H1 (cell line): ENCODE results near the gene TPM2. TPM values are rescaled to one million over a fixed set of nuclear protein-coding genes. Genes with fewer than 3 reads are reported as not detected.

ENCODE experiments used
- CTCF ChIA-PET: fragments of 300-600 bp; sonication (Branson Sonifier 250); formaldehyde crosslinking; loops from one replicate; lab custom pipeline; 2021; ENCODE audit not compliant: partially characterized antibody; lab: Charles Lee
- POLR2A ChIA-PET: fragments of 300-600 bp; sonication (Branson Sonifier 250); formaldehyde crosslinking; loops from one replicate; lab custom pipeline; 2021; ENCODE audit warnings: inconsistent platforms; ENCODE audit not compliant: partially characterized antibody; lab: Charles Lee
- DNase-seq, 2 experiments: peaks; one replicate each; pipeline versions ENCODE4 v3.0.0 to v3.0.0-alpha.2; 2010 to 2022; ENCODE audit warnings: low spot score in 2 of 2, low read depth in 1 of 2, mixed read lengths in 1 of 2
- FAIRE-seq: peaks from 2 replicates; lab custom pipeline; 2011; peaks lifted over from hg19 to GRCh38; lab: Jason Lieb, UNC
- H2AFZ ChIP-seq: 2 replicates; pipeline ENCODE4 v1.8.1; 2012; ENCODE audit warnings: low read length, inconsistent platforms
- H2AK5ac ChIP-seq: 2 replicates; pipeline ENCODE4 v1.6.1; 2013; ENCODE audit warnings: low read depth, low read length
- H2BK120ac ChIP-seq: replicated peaks from 2 replicates; pipeline ENCODE3; 2013; ENCODE audit warnings: low read depth, low read length, inconsistent platforms
- H2BK12ac ChIP-seq: 2 replicates; pipeline ENCODE4 v1.6.1; 2013; ENCODE audit warnings: low read depth, low read length
- H2BK15ac ChIP-seq: 2 replicates; pipeline ENCODE4 v1.6.1; 2013; ENCODE audit warnings: low read length
- H2BK20ac ChIP-seq: 2 replicates; pipeline ENCODE4 v1.6.1; 2013; ENCODE audit warnings: low read length
- H2BK5ac ChIP-seq: 2 replicates; pipeline ENCODE4 v1.6.1; 2013; ENCODE audit warnings: low read depth, low read length
- H3K14ac ChIP-seq: 2 replicates; pipeline ENCODE4 v1.6.1; 2013; ENCODE audit warnings: inconsistent platforms; ENCODE audit not compliant: insufficient read length
- H3K18ac ChIP-seq: 2 replicates; pipeline ENCODE4 v1.6.1; 2013; ENCODE audit warnings: low read length; ENCODE audit errors: extremely low read depth
- H3K23ac ChIP-seq: 2 replicates; pipeline ENCODE4 v1.6.1; 2013; ENCODE audit warnings: inconsistent platforms; ENCODE audit not compliant: insufficient read length
- H3K23me2 ChIP-seq: 2 replicates; pipeline ENCODE4 v1.6.1; 2013; ENCODE audit warnings: low read depth, low read length
- H3K27ac ChIP-seq: 2 replicates; pipeline ENCODE4 v1.6.1; 2011; ENCODE audit warnings: low read depth, low read length, inconsistent platforms
- H3K27me3 ChIP-seq, 4 experiments: replicated peaks in 1 of 4; 1 replicate in 1 of 4; 2 replicates in 3 of 4; pipeline versions ENCODE4 v1.6.1 to v1.8.1; 2011 to 2013; ENCODE audit warnings: low read length in 3 of 4, mild to moderate bottlenecking in 3 of 4, inconsistent platforms in 2 of 4, mixed read lengths in 2 of 4, moderate library complexity in 1 of 4; ENCODE audit not compliant: control insufficient read depth in 3 of 4, insufficient read depth in 3 of 4; ENCODE audit errors: extremely low read depth in 1 of 4
- H3K36me3 ChIP-seq, 4 experiments: 2 replicates each; pipeline versions ENCODE4 v1.6.1 to v1.8.1; 2011 to 2013; ENCODE audit warnings: mild to moderate bottlenecking in 4 of 4, low read length in 3 of 4, moderate library complexity in 2 of 4, control low read depth in 1 of 4, inconsistent platforms in 1 of 4; ENCODE audit not compliant: insufficient read depth in 4 of 4, control insufficient read depth in 2 of 4
- H3K4ac ChIP-seq: replicated peaks from 2 replicates; pipeline ENCODE3; 2013; ENCODE audit warnings: low read length, low read depth, mixed read lengths, inconsistent platforms; ENCODE audit not compliant: insufficient read length
- H3K4me1 ChIP-seq, 4 experiments: replicated peaks in 1 of 4; 1 replicate in 1 of 4; 2 replicates in 3 of 4; pipeline versions ENCODE4 v1.6.1 to v1.8.1; 2011 to 2013; ENCODE audit warnings: low read length in 3 of 4, inconsistent platforms in 2 of 4, mixed read lengths in 1 of 4; ENCODE audit not compliant: insufficient read depth in 4 of 4, control insufficient read depth in 3 of 4
- H3K4me2 ChIP-seq, 2 experiments: 2 replicates each; pipeline versions ENCODE4 v1.6.1 to v1.8.1; 2011 to 2013; ENCODE audit warnings: low read depth in 2 of 2, low read length in 2 of 2, control low read depth in 1 of 2, inconsistent platforms in 1 of 2, mild to moderate bottlenecking in 1 of 2; ENCODE audit not compliant: insufficient read depth in 1 of 2
- H3K4me3 ChIP-seq, 4 experiments: fragments of 200-600, 300-600 bp in 1 of 4; sonication (generic), shearing (Covaris generic), sonication (Bioruptor Twin) in 1 of 4; 2 replicates each; pipeline versions ENCODE4 v1.5.1 to v1.8.1; 2011 to 2016; ENCODE audit warnings: low read length in 4 of 4, low read depth in 3 of 4, control low read depth in 2 of 4, inconsistent platforms in 2 of 4, mild to moderate bottlenecking in 2 of 4, mixed read lengths in 1 of 4, moderate library complexity in 1 of 4; ENCODE audit not compliant: insufficient read depth in 2 of 4; ENCODE audit errors: extremely low read depth in 1 of 4
- H3K56ac ChIP-seq: replicated peaks from 2 replicates; pipeline ENCODE3; 2013; ENCODE audit warnings: low read depth, mild to moderate bottlenecking, mixed read lengths, low read length, inconsistent platforms; ENCODE audit not compliant: insufficient read length
- H3K79me1 ChIP-seq: 2 replicates; pipeline ENCODE4 v1.6.1; 2013; ENCODE audit warnings: low read depth, low read length, control low read depth
- H3K79me2 ChIP-seq, 2 experiments: 2 replicates each; pipeline versions ENCODE4 v1.6.1 to v1.8.1; 2012 to 2013; ENCODE audit warnings: low read length in 2 of 2, mild to moderate bottlenecking in 2 of 2, inconsistent platforms in 1 of 2; ENCODE audit not compliant: insufficient read depth in 2 of 2, control insufficient read depth in 1 of 2
- H3K9ac ChIP-seq, 4 experiments: replicated peaks in 1 of 4; 1 replicate in 1 of 4; 2 replicates in 3 of 4; pipeline versions ENCODE4 v1.6.1 to v1.8.1; 2011 to 2013; ENCODE audit warnings: low read depth in 3 of 4, low read length in 3 of 4, control low read depth in 2 of 4, mild to moderate bottlenecking in 2 of 4, moderate library complexity in 2 of 4, inconsistent platforms in 1 of 4; ENCODE audit errors: extremely low read depth in 1 of 4
- H3K9me3 ChIP-seq, 2 experiments: 2 replicates each; pipeline versions ENCODE4 v1.6.1 to v1.8.1; 2012 to 2013; ENCODE audit warnings: mild to moderate bottlenecking in 2 of 2, moderate library complexity in 2 of 2, control low read depth in 1 of 2, inconsistent platforms in 1 of 2, low read depth in 1 of 2, low read length in 1 of 2, mixed read lengths in 1 of 2; ENCODE audit not compliant: insufficient read depth in 2 of 2
- H4K20me1 ChIP-seq, 2 experiments: replicated peaks in 1 of 2; 2 replicates each; pipeline versions ENCODE3 to v1.8.1; 2011 to 2013; ENCODE audit warnings: inconsistent platforms in 2 of 2, low read length in 2 of 2, mild to moderate bottlenecking in 1 of 2; ENCODE audit not compliant: insufficient read depth in 2 of 2, control insufficient read depth in 1 of 2
- H4K5ac ChIP-seq: 2 replicates; pipeline ENCODE4 v1.6.1; 2013; ENCODE audit warnings: low read length, low read depth, mixed read lengths, inconsistent platforms; ENCODE audit not compliant: insufficient read length
- H4K8ac ChIP-seq: 2 replicates; pipeline ENCODE4 v1.8.0; 2013; ENCODE audit warnings: mild to moderate bottlenecking, moderate library complexity, low read length, inconsistent platforms; ENCODE audit not compliant: insufficient read depth; ENCODE audit errors: extremely low read depth
- H4K91ac ChIP-seq: replicated peaks from 2 replicates; pipeline ENCODE3; 2013; ENCODE audit warnings: low read length, mixed read lengths, inconsistent platforms; ENCODE audit not compliant: insufficient read length
- ASH2L ChIP-seq: fragments of 200-600, 300-600 bp; sonication (generic); IDR thresholded peaks from one replicate; pipeline ENCODE4 v1.7.1; 2017; ENCODE audit warnings: low read length
- CBX8 ChIP-seq: fragments of 300-800, 300-1000 bp; sonication (generic); IDR thresholded peaks from 2 replicates; pipeline ENCODE4 v1.7.1; 2016; ENCODE audit warnings: low read depth, low read length, borderline replicate concordance
- CEBPB ChIP-seq: IDR thresholded peaks from 2 replicates; pipeline ENCODE4 v1.6.1; 2012; ENCODE audit warnings: low read depth, low read length
- MAFK ChIP-seq: IDR thresholded peaks from 2 replicates; pipeline ENCODE4 v1.6.1; 2012; ENCODE audit warnings: low read depth, mild to moderate bottlenecking, improper control_type of control experiment, low read length
- RAD21 ChIP-seq, 2 experiments: IDR thresholded peaks in 1 of 2; conservative IDR thresholded peaks in 1 of 2; 2 replicates each; pipeline ENCODE4 v1.6.1; 2011; ENCODE audit warnings: low read depth in 2 of 2, low read length in 2 of 2, improper control_type of control experiment in 1 of 2, inconsistent platforms in 1 of 2, mild to moderate bottlenecking in 1 of 2, moderate library complexity in 1 of 2
- RXRA ChIP-seq: IDR thresholded peaks from 2 replicates; pipeline ENCODE4 v1.6.1; 2011; ENCODE audit warnings: low read depth, mild to moderate bottlenecking, low read length, moderate library complexity; ENCODE audit not compliant: insufficient read depth
- SP4 ChIP-seq: IDR thresholded peaks from 2 replicates; pipeline ENCODE4 v1.6.1; 2012; ENCODE audit warnings: low read length, inconsistent platforms
- TEAD4 ChIP-seq: IDR thresholded peaks from 2 replicates; pipeline ENCODE4 v1.6.1; 2012; ENCODE audit warnings: low read depth, low read length, inconsistent platforms, mixed read lengths
- WGBS, 2 experiments: shearing (Covaris generic) in 1 of 2; methylation state at CpG; one replicate each; pipeline versions ENCODE4 v1.1.6 to v1.1.7; 2013 to 2015; ENCODE audit warnings: low lambda C conversion rate in 2 of 2, mixed read lengths in 2 of 2, inconsistent platforms in 1 of 2, low coverage in 1 of 2, missing lambda C conversion rate in 1 of 2; ENCODE audit not compliant: insufficient replicate concordance in 2 of 2, insufficient coverage in 1 of 2, insufficient read length in 1 of 2; ENCODE audit errors: extremely low coverage in 1 of 2, missing lambda C conversion rate in 1 of 2; 5-methylcytosine and 5-hydroxymethylcytosine counted together
- polyA plus RNA-seq, 7 experiments: library from polyadenylated mRNA; depleted of rRNA in 3 of 7; stranded (reverse) in 5 of 7; unstranded in 2 of 7; fragments of >200 nt in 5 of 7; fragments of 200-250 nt in 2 of 7; gene quantifications; 1 replicate in 5 of 7; 2 replicates in 1 of 7; 4 replicates in 1 of 7; pipeline versions ENCODE4 v1.2.1 to v1.2.3, GENCODE V29; 2011 to 2013; ENCODE audit warnings: missing spikeins in 2 of 7, mixed read lengths in 2 of 7
- total RNA-seq: library from RNA; stranded (reverse); fragmentation: NEBNext Ultra II Directional; extraction: Animal tissue kit (Norgen Biotek cat#: 25700); gene quantifications from 2 replicates; pipeline ENCODE4 v1.2.1, GENCODE V29; 2021
- TF ChIP-seq, protein P1 (sequence below), 3 experiments: IDR thresholded peaks; 1 replicate in 2 of 3; 2 replicates in 1 of 3; pipeline versions ENCODE4 v1.5.1 to v1.6.1; 2011; ENCODE audit warnings: low read length in 3 of 3, mild to moderate bottlenecking in 3 of 3, inconsistent platforms in 2 of 3, low read depth in 1 of 3, moderate library complexity in 1 of 3; ENCODE audit not compliant: insufficient read depth in 1 of 3; ENCODE audit errors: control extremely low read depth in 1 of 3
- TF ChIP-seq, protein P2 (sequence below): IDR thresholded peaks from 2 replicates; pipeline ENCODE4 v1.6.1; 2011; ENCODE audit warnings: low read depth, mild to moderate bottlenecking, low read length; ENCODE audit not compliant: insufficient read depth

TPM2 gene
- total and polyA plus RNA-seq, 2 of the 8 experiments (the other 6 are each of a cell fraction or from before 2014, with no cell fraction given): 62.5 to 181 TPM

DNA sequence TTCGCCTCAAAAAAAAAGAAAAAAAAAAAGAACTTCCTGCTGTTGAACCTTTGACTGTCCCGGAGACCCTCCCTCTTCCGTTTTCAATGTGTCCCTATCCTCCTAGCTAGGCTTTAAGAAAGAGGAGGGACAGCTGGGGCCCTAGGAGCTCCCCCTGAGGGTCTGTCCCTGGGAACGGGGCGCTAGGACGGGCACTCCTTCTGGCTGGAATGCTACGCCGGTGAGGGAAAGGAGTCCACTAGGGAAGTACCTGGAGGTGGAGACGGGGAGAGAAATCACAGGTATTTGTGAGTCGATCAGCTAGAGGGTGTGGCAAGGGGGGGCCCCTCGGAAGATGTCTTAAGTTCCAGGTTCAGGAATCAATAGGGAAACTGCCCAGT lies 43.6 kb downstream of the TPM2 start:
- no peaks in the 10 kb centered on the region for H3K27me3 ChIP-seq
- no peak overlapping the region for H2AK5ac ChIP-seq
- H3K4me2 ChIP-seq: peak overlapping the region; percentile 72 to 82
- no peaks in the 10 kb centered on the region for H3K79me1 ChIP-seq
- H3K14ac ChIP-seq: no peak overlapping the region
- CTCF ChIA-PET: interaction anchor here (0.6 to 8.1 kb wide), 25 partner anchors 14 to 1491 kb away, joined by 3 to 149 read pairs (median 4); partner anchors contain the start of genes ARHGEF39, CCDC107, RMRP and TPM2
- no peak overlapping the region for H3K23ac ChIP-seq
- peak overlapping the region; percentile 52; the same call in 1 of the 2 replicates for H2BK5ac ChIP-seq
- H3K27ac ChIP-seq: no peak overlapping the region
- no peak overlapping the region for H4K91ac ChIP-seq
- H2AFZ ChIP-seq: no peak overlapping the region; the same call in 1 of the 2 replicates
- H3K9me3 ChIP-seq: no peaks in the 10 kb centered on the region
- no peak overlapping the region for H2BK120ac ChIP-seq
- no peak overlapping the region for H2BK15ac ChIP-seq
- DNase-seq: peak in 1 of 2 experiments; percentile 79
- H3K4ac ChIP-seq: no peak overlapping the region
- no peaks in the 10 kb centered on the region for H4K20me1 ChIP-seq
- no peak for FAIRE-seq
- peak overlapping the region; percentile 56 to 79 (median 60) for H3K4me3 ChIP-seq
- H4K5ac ChIP-seq: no peak overlapping the region
- WGBS, 2 experiments: 1% methylated on average over 10 of the region's 11 CpGs; no CpG with 5 or more reads in 1 of the 2 experiments
- no peaks in the 10 kb centered on the region; a peak in 2 of 8 replicates for H3K36me3 ChIP-seq
- H4K8ac ChIP-seq: no peak overlapping the region
- no peak overlapping the region for H2BK12ac ChIP-seq
- H3K18ac ChIP-seq: peak overlapping the region; percentile 81
- peaks cover 10% of the 10 kb centered on the region; the same call in 1 of the 2 replicates for H3K23me2 ChIP-seq
- H3K4me1 ChIP-seq: peaks cover 0 to 16% (median 10%) of the 10 kb centered on the region in 4 experiments; a peak in 5 of 7 replicates
- POLR2A ChIA-PET: interaction anchor here (0.7 to 6.2 kb wide), 10 partner anchors 11 to 86 kb away, joined by 3 to 53 read pairs (median 7); partner anchors contain the start of genes CCDC107, CREB3, RMRP and TLN1
- H3K79me2 ChIP-seq: no peaks in the 10 kb centered on the region
- no peak overlapping the region for H2BK20ac ChIP-seq
- H3K56ac ChIP-seq: no peak overlapping the region
- H3K9ac ChIP-seq: no peak overlapping the region; a peak in 1 of 7 replicates
- TF ChIP-seq, protein P1, sequence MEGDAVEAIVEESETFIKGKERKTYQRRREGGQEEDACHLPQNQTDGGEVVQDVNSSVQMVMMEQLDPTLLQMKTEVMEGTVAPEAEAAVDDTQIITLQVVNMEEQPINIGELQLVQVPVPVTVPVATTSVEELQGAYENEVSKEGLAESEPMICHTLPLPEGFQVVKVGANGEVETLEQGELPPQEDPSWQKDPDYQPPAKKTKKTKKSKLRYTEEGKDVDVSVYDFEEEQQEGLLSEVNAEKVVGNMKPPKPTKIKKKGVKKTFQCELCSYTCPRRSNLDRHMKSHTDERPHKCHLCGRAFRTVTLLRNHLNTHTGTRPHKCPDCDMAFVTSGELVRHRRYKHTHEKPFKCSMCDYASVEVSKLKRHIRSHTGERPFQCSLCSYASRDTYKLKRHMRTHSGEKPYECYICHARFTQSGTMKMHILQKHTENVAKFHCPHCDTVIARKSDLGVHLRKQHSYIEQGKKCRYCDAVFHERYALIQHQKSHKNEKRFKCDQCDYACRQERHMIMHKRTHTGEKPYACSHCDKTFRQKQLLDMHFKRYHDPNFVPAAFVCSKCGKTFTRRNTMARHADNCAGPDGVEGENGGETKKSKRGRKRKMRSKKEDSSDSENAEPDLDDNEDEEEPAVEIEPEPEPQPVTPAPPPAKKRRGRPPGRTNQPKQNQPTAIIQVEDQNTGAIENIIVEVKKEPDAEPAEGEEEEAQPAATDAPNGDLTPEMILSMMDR (IDR thresholded peaks at IDR 0.05; ENCODE audit: control extremely low read depth in 1 of 3, insufficient read depth in 1 of 3, low read depth in 1 of 3, low read length in 3 of 3): peak; percentile 26 to 40 (median 26); a peak in 2 of 4 replicates
- TF ChIP-seq TEAD4 (peak; percentile 94), CBX8 (no peak), MAFK (no peak), ASH2L (peak; percentile 51), SP4 (no peak), CEBPB (no peak), RXRA (no peak), RAD21 (IDR thresholded peaks at IDR 0.05 in 1 of 2, conservative IDR thresholded peaks at IDR 0.05 in 1 of 2; ENCODE audit: low read depth in 2 of 2, low read length in 2 of 2) (peak; percentile 6 to 8; a peak in 2 of 4 replicates)
- TF ChIP-seq, protein P2, sequence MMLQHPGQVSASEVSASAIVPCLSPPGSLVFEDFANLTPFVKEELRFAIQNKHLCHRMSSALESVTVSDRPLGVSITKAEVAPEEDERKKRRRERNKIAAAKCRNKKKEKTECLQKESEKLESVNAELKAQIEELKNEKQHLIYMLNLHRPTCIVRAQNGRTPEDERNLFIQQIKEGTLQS: no peak
